HFFc6 (cell line): Measurements from ENCODE around the gene SIM2. TPM values are rescaled to one million over a fixed set of nuclear protein-coding genes. Genes with fewer than 3 reads are reported as not detected.

Experiments used
- DNase-seq: peaks from one replicate; pipeline ENCODE4 v3.0.0-alpha.2; 2018
- H3K27ac Mint-ChIP-seq: 2 replicates; pipeline ENCODE4 v1.8.0; 2020; ENCODE audit warnings: mild to moderate bottlenecking, mixed read lengths
- H3K27me3 Mint-ChIP-seq: 2 replicates; pipeline ENCODE4 v1.8.0; 2021; ENCODE audit warnings: mild to moderate bottlenecking, moderate library complexity, mixed read lengths; ENCODE audit not compliant: insufficient read depth
- H3K36me3 Mint-ChIP-seq: 2 replicates; pipeline ENCODE4 v1.8.0; 2021; ENCODE audit warnings: low read depth, mixed read lengths
- H3K4me1 Mint-ChIP-seq: 2 replicates; pipeline ENCODE4 v1.8.0; 2020; ENCODE audit warnings: low read depth, mixed read lengths
- H3K4me3 Mint-ChIP-seq: 2 replicates; pipeline ENCODE4 v1.8.0; 2020; ENCODE audit warnings: mild to moderate bottlenecking, moderate library complexity, mixed read lengths
- H3K9me3 Mint-ChIP-seq: 2 replicates; pipeline ENCODE4 v1.8.0; 2020; ENCODE audit warnings: mild to moderate bottlenecking, mixed read lengths
- total RNA-seq, 6 experiments: library from RNA; stranded (reverse); fragmentation: NEBNext Ultra II Directional; extraction: Animal tissue kit (Norgen Biotek cat#: 25700); gene quantifications; 2 replicates in 1 of 6; 3 replicates in 5 of 6; pipeline ENCODE4 v1.2.3, GENCODE V29; 2021
- TF ChIP-seq, protein P1 (sequence below): fragments of 200-600 bp; sonication (generic); IDR thresholded peaks from 2 replicates; pipeline ENCODE4 v1.5.0; 2021; ENCODE audit warnings: antibody characterized with exemption, mild to moderate bottlenecking

Gene SIM2
- total RNA-seq, 6 experiments from 2014 or later = not detected

DNA sequence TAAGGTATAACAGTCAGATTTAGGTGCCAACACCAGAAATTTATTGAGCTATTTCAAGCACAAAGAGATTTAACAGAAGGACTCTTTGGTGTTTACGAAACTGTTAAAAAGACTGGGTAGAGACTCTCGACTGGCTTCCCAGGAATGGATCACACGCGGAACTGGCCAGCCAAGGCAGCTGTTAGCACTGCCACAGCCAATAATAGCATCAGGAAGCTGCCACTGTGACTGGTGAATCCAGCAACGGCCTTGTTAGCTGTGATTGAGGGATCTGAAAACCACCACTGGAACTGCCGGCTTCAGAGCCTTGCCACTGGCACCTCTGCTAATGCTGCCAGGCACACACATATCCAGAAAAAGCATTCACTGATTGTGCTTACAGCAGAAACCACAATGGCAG, 10.6 kb upstream of the SIM2 start:
- Mint-ChIP-seq H3K27me3 (peaks cover 62% of the 10 kb centered on the region), H3K27ac (no peak overlapping the region)
- TF ChIP-seq, protein P1, sequence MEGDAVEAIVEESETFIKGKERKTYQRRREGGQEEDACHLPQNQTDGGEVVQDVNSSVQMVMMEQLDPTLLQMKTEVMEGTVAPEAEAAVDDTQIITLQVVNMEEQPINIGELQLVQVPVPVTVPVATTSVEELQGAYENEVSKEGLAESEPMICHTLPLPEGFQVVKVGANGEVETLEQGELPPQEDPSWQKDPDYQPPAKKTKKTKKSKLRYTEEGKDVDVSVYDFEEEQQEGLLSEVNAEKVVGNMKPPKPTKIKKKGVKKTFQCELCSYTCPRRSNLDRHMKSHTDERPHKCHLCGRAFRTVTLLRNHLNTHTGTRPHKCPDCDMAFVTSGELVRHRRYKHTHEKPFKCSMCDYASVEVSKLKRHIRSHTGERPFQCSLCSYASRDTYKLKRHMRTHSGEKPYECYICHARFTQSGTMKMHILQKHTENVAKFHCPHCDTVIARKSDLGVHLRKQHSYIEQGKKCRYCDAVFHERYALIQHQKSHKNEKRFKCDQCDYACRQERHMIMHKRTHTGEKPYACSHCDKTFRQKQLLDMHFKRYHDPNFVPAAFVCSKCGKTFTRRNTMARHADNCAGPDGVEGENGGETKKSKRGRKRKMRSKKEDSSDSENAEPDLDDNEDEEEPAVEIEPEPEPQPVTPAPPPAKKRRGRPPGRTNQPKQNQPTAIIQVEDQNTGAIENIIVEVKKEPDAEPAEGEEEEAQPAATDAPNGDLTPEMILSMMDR = no peak

GRCh38 chr21:36689324-36689723, 9.6 kb upstream of the SIM2 start:
- no peak overlapping the region for H3K4me3 Mint-ChIP-seq
- TF ChIP-seq, protein P1 = no peak
- H3K27me3 Mint-ChIP-seq = peaks cover 62% of the 10 kb centered on the region
- no peaks in the 10 kb centered on the region for H3K36me3 Mint-ChIP-seq
- DNase-seq = no peak
- 0 out of 2 replicates have a peak, but pooled peaks cover 9% of the 10 kb centered on the region for H3K9me3 Mint-ChIP-seq
- H3K4me1 Mint-ChIP-seq = peaks cover 10% of the 10 kb centered on the region; the same call in 1 of the 2 replicates
- no peak overlapping the region for H3K27ac Mint-ChIP-seq

More for the DNA sequence above, 10.6 kb upstream of the SIM2 start:
- H3K4me1 Mint-ChIP-seq = peaks cover 10% of the 10 kb centered on the region; the same call in 1 of the 2 replicates
- H3K36me3 Mint-ChIP-seq = no peaks in the 10 kb centered on the region
- no peak overlapping the region for H3K4me3 Mint-ChIP-seq
- H3K9me3 Mint-ChIP-seq = 0 out of 2 replicates have a peak, but pooled peaks cover 9% of the 10 kb centered on the region
- DNase-seq = no peak

DNA sequence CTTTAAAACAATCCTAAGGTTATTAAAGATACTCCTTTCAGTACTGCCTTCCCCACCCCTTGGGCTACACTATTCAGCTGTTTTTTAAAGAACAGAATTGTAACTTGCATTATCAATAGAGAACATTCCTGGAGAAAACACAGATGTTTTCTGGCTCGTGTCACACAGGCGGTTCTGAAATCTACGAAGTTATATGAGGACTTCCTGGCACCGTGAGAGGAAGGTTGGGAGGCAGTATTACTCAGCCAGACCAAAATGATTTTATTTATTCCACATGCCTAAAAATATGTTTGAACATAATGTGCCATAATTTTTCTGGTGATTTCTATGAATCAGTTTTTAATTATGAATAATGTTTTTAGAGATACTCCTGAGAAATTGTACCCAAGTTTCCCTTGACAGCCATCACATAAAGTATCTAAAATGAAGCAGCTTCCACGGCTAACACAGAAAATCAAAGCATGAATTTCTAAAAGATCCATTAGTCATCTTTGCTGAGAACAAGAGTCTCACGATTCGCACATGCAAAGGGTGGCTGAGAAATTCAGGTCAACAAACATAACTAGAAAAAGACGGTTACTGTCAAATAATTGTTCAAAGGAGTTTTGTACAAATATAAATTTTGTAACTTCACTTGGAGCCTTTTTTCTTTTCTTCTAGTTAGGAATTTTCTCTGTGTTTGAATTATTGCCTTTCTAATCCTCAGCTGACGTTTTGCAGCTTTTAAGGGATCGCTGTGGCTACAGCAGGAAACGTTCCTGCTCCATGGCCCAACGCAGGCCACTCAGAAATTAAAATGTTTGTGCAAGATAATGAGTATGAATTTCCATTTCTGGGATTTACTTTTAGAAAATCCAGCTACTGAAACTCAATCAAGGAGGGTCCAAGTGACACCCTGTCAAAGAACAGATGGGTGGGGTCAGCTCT, 8.0 kb upstream of the SIM2 start:
- Mint-ChIP-seq H3K36me3 (no peaks in the 10 kb centered on the region), H3K27me3 (peaks cover 67% of the 10 kb centered on the region), H3K4me1 (peaks cover 10% of the 10 kb centered on the region; the same call in 1 of the 2 replicates), H3K9me3 (0 out of 2 replicates have a peak, but pooled peaks cover 9% of the 10 kb centered on the region), H3K27ac (no peak overlapping the region), H3K4me3 (no peak overlapping the region)
- DNase-seq = no peak
- TF ChIP-seq, protein P1 = no peak

- Mint-ChIP-seq H3K4me3 (no peak overlapping the region), H3K36me3 (no peaks in the 10 kb centered on the region), H3K4me1 (peaks cover 10% of the 10 kb centered on the region; the same call in 1 of the 2 replicates), H3K9me3 (0 out of 2 replicates have a peak, but pooled peaks cover 9% of the 10 kb centered on the region), H3K27me3 (peaks cover 73% of the 10 kb centered on the region), H3K27ac (no peak overlapping the region)
- DNase-seq = no peak
- TF ChIP-seq, protein P1 = no peak
Measured at GRCh38 chr21:36691555-36692041, 7.3 kb upstream of the SIM2 start.

GRCh38 chr21:36692114-36692834, 6.6 kb upstream of the SIM2 start:
- H3K27ac Mint-ChIP-seq = no peak overlapping the region
- peaks cover 10% of the 10 kb centered on the region; the same call in 1 of the 2 replicates for H3K4me1 Mint-ChIP-seq
- 0 out of 2 replicates have a peak, but pooled peaks cover 9% of the 10 kb centered on the region for H3K9me3 Mint-ChIP-seq
- DNase-seq = no peak
- no peaks in the 10 kb centered on the region for H3K36me3 Mint-ChIP-seq
- peaks cover 73% of the 10 kb centered on the region for H3K27me3 Mint-ChIP-seq
- no peak overlapping the region for H3K4me3 Mint-ChIP-seq
- TF ChIP-seq, protein P1 = no peak
